ENCODE results near the gene TTC13.

The TTC13 gene

DNA sequence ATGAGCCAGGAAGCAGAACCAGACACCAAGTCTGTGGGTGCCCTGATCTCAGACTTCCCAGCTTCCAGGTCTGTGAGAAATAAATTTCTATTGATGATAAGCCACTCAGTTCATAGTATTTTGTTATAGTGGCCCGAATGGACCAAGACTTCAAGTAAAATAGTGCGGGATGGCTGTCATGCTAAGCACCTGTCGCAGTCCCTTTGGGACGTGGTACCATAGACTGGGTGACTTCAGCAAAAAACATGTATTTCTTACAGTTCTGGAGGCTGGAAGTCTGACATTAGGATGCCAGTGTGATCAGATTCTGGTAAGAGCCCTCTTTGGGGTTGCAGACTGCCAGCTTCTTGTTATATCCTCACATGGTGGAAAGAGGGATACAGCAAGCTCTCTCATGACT lies 107.7 kb downstream of the TTC13 start:
- no peak for DNase-seq (ENCODE audit: low read depth)

- no peak for DNase-seq (ENCODE audit: low read depth)
These were observed 109.2 kb downstream of the TTC13 start for GRCh38 chr1:230869500-230869899.

DNA sequence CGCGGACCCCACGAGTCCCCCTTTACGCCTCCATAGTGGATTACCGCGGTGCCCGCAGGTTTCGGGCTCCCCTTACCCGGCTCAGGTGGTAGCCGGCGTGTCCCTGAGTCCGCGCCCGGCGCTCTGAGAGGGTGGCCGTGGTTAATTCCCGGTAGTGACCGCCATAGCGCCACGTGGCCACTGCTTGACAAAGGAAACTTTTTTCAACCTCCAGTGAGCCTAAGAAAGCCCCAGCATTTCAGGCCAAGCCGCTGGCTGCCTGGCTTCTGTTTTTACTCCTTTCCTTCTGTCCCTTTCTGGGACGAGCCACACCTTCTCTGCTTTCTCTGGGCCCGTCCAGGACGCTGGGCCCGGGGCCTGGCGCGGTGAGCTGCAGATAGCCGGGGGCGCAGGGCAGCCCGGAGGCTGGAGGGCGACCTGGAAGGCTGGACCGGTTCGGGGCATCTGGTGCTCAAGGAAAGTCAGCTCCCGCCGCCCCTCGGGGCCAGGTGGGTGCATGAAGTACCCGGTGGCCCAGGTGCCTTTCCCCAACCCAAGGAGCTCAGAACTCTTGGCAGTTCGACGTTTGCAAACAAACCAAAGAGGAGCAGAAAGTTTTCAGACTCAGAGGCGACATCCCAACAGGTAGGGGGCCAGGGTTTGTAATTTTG lies 109.8 kb downstream of the TTC13 start:
- no peak for DNase-seq (ENCODE audit: low read depth)

DNA sequence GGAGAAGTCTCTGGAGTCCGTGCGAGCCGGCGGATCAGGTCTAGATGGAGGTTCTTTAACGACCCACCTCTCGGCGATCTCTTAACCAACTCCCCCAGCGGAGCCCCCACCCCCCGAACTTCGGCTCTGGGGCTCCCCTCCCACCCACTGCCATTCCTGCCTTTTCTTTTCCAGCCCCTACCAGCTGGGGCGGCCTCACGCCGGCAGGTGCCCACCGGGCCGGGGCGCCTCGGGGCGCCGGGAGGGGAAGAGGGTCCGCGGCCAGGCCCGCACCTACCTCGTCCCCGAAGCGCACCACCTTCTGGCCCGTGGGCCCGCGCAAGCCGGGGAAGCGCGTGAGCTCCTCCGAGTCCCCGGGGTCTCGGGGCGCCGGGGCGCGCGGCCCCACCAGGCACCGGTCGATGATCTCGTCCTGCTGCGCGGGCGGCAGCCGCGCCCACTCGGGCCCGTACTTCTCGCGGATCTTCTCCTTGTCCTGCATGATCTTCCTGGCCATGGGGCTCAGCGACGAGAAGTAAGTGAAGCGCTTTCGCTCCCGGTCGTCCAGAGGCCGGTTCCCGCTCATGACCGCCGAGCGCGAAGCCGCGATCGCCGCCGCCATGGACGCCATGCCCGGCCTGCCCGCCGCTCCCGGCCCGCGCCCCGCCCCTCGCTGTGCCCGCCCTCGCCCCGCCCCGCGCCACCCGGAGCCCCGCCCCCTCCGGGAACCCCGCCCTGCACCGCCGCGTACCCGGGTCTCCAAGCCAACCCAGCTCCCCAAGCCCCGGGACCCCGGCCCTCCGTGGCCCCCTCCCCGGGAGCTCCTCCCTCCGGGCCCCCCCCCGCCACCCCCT lies 110.5 kb downstream of the TTC13 start, which contains the start of gene C1orf198:
Gene C1orf198, minus strand, starts transcription at position 619 of the 833 bp plus-strand sequence. Its CDS starts 9 bp downstream, at position 610.
- peak; percentile 64 for DNase-seq (ENCODE audit: low read depth)

DNA sequence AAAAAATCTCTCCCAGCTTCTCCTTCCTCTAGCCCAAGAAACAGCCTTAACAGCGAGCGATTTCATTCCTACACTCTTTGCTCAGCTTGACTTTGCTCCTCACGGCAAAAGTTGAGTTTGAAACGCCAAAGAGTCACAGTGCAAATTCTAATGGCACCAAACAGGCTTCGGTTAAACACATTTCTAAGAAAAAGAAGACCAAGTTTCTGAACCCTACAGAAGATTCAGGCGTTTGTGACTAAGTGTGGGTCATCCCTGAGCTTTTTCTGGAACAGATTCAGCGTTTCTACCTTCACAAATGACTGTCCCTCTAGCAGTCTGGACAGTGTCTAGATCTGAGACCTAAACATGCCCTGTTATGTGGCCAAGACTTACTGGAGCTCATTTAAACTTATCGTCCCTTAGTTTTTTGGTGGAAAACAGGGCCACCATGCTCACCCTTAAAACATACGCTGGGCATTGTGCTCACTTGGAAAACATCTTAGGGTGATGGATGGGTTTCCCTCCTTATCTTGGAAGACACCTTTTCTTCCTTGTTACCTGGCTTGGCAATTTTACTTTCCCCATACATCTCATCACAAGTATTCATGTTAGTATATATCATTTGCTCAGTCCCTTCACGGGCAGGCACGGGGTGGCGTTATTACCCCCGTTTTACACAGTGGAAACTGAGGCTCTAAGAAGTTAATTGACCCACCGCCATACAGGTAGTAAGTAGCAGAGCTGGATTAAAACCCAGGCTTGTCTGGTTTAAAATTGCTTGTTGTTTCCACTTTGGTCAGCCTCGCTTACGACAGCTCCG lies 111.4 kb downstream of the TTC13 start:
- no peak for DNase-seq (ENCODE audit: low read depth)

DNA sequence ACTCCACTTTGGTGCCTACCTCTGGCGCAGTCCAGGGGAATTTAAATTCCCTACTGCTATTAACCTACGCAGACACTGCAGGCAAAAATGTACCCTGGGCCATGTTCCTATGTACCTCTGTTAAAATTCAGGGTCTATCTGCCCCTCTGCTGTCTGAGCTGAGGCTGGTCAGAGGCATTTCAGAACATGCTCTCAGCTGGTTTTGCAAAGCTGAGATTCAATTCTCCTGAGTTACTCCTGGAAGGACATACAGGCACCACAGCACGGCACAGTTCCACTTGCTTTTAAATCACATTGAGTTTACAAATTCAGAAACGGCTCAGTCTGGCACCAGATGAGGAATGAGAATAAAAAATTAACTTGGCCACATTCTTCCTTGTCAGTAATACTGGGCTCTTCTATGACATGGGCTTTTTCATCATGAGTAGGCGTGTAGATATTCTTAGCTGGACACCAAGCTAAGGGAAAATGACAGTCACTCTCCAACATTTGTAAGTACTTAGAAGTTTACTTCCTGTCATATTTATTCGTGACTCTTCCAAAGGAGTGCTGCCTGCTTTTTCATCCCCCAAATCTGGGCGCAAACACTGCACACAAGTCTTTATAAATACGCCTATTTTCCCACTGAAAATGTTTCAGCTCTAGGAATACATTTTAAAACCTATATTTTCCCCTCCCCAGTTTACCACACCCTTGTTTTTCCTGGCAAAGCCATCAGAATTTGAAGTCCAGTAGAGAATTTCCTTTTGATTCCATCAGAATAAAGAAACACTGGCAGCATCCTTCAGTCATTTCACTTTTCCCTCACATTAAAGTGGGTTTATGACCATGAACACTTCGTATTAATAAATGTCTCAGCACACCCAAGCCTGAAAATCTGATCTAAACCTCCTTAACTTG lies 112.2 kb downstream of the TTC13 start:
- DNase-seq (ENCODE audit: low read depth): no peak

GRCh38 chr1:230865062-230865817 lies 113.4 kb downstream of the TTC13 start:
- DNase-seq (ENCODE audit: low read depth): no peak

DNA sequence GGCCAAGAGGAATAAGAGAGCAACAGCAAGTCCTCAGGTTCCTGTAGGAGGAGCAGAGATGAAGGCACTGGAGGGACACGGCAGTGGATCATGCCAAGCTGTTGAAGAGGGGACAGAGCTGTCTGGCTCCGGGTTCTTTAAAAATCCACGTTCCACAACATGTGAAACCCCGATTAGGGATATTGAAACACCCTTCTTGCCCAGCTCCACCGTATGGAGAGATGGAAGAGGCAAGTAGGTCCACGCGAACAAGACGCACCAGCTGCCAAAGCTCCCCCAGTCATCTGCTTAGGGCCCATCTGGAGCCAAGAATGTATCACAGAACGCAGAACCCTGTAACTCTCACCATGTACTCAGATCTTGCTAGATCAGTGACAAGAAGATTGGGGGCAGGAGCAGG lies 114.2 kb downstream of the TTC13 start:
- DNase-seq (ENCODE audit: low read depth): no peak

GRCh38 chr1:230863449-230863848 lies 115.2 kb downstream of the TTC13 start:
- no peak for DNase-seq (ENCODE audit: low read depth)

GRCh38 chr1:230861970-230862595 lies 116.6 kb downstream of the TTC13 start:
- DNase-seq (ENCODE audit: low read depth): no peak

- DNase-seq (ENCODE audit: low read depth): no peak
These were observed 117.2 kb downstream of the TTC13 start for GRCh38 chr1:230861489-230861888.

DNA sequence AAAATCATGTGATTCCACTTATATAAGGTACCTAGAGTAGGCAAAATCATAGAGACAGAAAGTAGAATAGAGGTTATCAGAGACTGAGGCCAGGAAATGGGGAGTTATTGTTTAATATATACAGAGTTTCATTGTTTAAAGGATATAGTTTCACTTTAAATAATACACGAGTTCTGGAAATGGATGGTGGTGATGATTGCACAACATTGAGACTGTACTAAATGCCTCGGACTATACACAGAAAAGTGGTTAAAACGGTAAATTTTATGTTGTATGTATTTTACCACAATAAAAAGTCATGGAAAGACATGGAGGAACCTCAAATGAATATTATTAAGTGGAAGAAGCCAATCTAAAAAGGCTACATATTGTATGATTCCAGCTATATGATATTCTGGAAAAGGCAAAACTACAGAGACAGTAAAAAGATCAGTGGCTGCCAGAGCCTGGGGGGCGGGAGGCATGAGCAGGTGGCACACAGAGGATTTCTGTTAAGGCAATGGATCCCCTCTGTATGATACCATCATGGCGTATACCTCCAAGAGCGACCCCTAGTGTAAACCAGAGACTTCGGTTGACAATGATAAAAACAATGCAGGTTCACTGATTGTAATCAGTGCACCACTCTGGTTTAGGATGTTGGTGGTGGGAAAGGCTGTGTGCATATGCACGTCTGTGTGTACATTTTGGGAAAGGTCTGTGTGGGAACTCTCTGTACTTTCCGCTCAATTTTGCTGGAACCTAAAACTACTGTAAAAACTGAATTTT lies 117.9 kb downstream of the TTC13 start:
- DNase-seq (ENCODE audit: low read depth): no peak

- no peak for DNase-seq (ENCODE audit: low read depth)
These were observed 119.5 kb downstream of the TTC13 start for GRCh38 chr1:230858918-230859729.

DNA sequence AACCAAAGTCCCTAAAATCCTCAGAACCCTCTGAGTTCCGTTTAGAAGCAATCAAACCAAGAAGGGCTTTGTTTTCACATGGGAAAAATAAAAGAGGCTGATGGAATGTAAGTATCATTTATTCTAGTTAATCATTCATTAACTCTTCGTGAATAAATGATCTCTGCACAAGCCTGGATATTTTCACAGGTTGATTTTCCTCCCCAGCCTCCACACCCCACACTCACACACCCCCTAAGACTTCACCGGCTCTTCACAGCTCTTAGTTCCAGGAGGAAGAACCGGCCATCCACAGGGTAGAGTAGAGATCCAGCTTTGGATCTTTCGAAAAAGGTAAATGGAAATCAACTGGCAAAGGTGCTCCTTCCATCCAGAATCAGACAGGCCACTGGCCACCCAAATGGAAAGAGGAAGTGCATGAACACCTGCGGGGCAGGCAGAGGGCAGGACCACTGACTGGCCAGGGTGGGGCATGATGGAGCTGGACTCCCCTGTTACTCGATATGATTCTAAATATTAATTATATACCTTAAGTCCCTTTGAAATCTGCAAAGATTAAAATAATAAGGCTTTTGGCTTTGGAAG lies 120.3 kb downstream of the TTC13 start:
- no peak for DNase-seq (ENCODE audit: low read depth)

- no peak for DNase-seq (ENCODE audit: low read depth)
These were observed 120.8 kb downstream of the TTC13 start for GRCh38 chr1:230857822-230858221.

- DNase-seq (ENCODE audit: low read depth): no peak
These were observed 121.6 kb downstream of the TTC13 start for GRCh38 chr1:230857077-230857476.

Measured in activated T-helper 1 cell treated with Interleukin-2 at 50 U/mL for 16 hours (primary cell).